GM21381 (cell line): ENCODE measurements around the gene GALNT15.

ENCODE experiments used
- ATAC-seq: cut with Tn5 transposase; IDR thresholded peaks from one replicate; pipeline ENCODE4 v1.9.1; 2021; ENCODE audit warnings: mild to moderate bottlenecking, moderate library complexity; ENCODE audit not compliant: unreplicated experiment

The GALNT15 gene, protein sequence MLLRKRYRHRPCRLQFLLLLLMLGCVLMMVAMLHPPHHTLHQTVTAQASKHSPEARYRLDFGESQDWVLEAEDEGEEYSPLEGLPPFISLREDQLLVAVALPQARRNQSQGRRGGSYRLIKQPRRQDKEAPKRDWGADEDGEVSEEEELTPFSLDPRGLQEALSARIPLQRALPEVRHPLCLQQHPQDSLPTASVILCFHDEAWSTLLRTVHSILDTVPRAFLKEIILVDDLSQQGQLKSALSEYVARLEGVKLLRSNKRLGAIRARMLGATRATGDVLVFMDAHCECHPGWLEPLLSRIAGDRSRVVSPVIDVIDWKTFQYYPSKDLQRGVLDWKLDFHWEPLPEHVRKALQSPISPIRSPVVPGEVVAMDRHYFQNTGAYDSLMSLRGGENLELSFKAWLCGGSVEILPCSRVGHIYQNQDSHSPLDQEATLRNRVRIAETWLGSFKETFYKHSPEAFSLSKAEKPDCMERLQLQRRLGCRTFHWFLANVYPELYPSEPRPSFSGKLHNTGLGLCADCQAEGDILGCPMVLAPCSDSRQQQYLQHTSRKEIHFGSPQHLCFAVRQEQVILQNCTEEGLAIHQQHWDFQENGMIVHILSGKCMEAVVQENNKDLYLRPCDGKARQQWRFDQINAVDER

DNA sequence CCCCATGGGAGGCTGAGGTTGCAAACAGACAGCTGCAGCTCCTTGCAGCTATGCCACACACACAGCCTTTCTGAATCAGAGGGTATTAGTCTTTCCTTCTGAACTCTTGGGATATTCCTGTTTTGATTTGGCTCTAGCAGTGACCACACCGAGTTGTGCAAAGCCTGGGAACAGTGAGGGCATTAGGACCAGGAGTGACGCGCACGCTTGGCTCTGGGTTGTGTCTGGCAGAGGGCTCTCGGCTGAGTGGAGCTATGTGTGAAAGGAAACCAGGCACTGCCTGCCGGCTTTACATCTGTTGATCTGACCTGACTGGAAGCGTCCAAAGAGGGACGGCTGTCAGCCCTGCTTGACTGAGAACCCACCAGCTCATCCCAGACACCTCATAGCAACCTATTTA lies at the start of gene GALNT15:
GALNT15 (plus strand) TSS at position 292 of the 400 bp plus-strand sequence. CDS start 472 bp downstream, outside the sequence.
- no peak for ATAC-seq

DNA sequence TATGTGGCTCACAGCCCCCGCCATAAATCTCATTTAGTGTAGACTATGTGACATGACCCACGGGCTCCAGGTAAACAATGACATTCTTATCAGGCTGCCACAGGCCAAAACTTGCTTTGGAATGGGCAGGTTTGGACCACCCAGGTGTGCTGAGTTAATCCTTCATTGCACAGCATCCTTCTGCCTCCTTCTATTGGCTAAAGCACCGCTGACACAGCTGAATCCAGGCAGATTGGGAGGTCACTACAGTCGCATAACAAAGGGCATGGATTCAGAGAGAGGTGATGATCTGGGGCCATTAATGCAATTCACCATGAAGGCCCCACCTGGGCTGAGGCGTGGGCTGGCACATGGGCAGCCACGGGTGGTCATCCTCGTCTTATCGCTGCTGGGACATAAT lies 47.8 kb upstream of the GALNT15 start:
- ATAC-seq: no peak

DNA sequence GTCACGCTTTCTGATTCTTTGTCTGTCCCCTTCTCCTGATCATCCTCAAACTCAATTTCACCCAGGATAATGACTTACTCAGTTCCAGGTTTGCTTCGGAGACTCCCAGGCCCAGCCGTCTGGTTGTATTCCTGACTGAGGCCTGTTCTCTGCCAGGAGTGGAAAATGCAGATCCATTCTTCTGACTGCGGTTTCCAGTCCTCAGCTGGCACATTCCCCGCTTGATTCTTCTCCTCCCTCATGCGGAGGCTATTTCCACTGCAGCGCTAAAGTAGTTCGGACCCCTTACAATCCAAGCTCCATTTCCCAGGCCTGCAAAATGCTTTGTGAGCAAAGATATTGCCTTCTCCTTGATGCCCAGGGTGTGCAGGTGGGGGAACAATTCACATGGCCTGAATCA lies 47.2 kb upstream of the GALNT15 start:
- ATAC-seq: no peak

DNA sequence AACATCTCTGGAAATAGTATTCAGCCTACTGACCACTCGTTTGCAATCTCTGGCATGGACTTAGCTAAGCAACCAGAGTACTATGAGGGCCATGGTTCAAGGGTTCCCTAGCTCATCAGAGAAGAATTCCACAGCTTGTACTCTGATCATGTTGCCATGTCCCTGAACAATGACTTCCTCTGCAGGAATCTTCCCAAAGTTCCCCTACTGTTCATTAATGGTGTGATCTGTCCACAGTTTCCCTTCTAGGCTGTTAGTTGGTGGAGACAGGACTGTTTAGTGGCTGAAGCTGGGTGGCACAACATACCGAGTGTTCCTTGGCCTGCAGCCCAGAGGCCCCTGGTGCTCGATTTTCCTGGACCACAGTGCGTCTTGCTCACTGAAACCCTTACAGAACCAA lies 44.4 kb upstream of the GALNT15 start:
- no peak for ATAC-seq

DNA sequence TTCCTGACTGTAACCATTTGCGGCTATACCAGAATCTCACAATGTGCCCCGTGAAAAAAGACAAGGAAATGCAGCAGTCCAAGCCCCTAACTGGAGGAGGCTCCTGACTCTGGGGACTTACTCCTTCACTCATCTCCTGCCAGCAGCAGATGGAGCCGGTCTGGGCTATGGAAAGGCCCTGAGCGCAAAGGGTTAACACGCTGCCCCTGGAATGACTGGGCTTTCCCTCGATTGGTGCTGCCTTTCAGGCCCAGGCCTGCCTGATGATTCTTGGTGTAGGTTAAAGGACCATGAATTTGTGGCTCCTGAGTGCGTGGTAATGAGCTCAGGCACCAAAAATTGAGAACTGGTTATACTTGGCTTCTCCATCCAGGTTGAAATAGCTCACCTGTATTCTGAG lies 42.3 kb upstream of the GALNT15 start:
- ATAC-seq: no peak

DNA sequence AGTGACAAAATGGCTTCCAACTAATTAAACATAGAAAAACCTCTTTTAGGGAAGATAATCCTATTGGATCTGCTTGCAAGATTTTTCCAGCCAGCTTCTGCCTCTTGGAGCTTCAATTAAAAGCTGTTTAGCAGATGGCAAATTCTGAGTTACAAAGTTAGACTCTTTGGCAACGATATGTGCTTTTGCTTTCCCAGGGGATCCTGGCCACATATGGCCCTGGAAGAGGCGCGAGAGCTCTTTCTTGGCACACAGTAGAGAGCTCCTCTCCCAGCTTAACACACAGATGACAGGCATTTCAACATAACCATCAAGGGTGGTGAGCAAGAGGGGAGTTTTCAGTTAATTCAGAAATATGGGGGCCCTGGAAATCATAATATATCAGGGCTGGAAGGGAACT lies 41.6 kb upstream of the GALNT15 start:
- no peak for ATAC-seq

DNA sequence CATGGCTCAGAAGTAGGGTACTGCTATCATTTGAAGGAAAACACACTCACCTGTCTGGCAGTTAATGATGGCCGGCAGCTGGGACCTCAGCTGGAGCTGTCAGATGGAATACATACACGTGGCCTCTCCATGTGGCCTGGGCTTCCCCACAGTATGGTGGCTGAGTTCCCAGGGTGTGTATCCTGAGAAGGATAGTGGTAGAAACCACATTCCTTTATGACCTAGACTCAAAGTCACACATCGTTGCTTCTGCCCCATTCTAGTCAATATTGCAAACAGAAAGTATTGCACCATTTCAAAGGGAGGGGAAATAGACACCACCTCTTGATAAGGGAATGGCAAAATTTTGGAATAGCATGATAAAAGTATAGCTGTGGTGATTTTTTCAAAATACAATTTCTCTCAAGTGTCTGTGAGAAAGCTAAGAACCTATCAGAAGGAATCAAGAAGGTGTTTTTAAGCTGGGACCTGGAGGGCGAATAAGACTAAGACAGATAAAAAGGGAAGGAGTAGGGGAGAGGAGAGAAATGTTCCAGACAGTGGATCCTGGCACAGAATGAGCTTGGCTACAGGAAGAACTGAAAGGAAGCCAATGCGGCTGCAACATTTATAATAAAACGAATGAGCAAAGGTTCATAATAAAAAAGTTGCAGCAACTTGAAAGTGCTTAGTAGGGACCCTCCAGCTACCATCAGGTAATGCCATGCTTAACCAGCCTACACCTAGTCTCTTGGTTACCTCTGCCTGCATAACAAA lies 40.1 kb upstream of the GALNT15 start:
- ATAC-seq: no peak

DNA sequence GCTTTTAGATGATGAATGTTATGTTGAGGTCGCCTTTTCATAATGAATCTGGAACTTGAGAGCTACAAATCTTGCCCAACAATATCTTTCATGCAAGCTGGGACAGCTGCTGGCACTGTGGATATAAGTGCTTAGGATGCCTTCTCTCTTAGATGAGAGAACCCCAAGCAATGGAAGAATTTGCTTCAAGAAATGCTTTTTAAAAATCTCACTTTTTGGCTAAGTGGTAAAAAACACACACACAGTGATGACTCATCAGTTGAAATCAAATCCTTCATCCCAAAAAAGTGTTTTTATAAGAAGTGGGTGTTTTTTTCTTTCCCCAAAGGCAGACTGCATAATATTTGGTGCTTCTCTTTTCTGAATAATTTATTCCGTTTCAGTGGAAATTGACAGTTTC lies 38.4 kb upstream of the GALNT15 start:
- no peak for ATAC-seq

DNA sequence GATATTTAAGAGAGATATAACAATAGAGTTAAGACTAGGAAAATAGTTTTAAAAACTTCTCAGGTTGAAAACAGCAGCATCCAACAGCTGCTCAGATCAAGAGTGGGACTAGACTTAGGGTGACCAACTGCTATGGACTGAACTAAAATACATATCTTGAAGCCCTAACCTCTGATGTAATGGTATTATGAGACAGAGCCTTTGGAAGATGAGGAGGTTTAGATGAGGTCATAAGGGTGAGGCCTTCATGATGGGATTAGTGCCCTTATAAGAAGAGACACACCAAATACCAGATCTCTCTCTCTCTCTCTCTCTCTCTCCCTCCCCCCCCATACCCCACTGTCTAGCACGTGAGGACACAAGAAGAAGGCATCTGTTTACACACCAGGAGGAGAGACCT lies 37.4 kb upstream of the GALNT15 start:
- no peak for ATAC-seq

DNA sequence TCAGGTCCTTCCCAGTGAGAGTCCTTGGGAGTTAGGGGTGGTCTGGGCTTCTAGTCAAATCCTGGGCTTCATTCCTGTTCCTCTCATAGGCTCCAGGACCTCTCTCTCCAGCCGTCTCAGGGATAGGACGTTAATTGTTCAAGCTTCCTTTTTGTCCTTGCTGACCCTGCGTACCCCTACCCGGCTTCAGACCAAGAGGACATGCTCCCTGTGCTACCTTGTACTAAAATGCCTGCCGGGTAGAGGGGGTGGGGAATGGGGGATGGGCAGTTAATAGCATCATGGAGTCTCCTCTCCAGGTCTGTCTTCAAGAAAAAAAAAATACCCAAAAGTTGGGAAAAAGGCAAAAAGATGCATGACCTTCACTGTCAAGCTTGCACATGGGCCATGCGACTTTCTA lies 36.5 kb upstream of the GALNT15 start:
- ATAC-seq: no peak

DNA sequence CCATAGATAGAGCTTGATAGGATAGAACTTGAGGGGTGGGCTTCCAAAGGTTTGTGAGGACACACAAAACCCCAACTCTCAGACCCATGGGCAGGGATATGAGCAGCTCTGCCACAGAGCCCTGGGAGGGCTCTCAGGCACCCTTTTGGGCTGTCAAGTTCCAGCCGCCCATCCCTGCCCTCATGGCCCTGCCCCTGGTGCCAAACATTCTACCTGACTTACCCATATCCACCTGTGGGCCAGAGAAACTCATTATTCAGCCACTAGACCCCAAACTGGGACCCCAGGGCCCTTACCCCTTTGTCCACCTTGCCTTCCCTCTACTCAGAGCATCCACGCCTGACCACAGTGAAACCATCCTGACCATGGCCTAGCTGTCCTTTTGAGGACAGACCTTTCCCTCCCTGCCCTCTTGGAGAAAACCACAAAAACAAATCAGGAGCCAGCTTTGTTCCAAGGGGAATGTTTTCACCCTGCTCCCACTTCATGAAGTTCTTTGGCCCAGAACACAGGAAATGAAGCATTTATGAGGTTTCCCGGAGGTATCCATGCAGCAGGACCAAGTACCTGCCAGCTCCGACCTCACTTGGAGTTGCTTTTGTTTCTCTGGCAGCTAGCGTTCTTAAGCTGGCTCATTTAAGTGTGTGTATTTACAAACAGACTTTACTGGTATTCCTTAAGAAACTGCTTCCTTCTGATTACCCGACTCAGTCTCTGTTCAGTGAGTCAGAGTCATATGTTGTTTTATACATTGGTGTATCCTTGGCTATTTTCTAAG lies 34.2 kb upstream of the GALNT15 start:
- ATAC-seq: no peak

DNA sequence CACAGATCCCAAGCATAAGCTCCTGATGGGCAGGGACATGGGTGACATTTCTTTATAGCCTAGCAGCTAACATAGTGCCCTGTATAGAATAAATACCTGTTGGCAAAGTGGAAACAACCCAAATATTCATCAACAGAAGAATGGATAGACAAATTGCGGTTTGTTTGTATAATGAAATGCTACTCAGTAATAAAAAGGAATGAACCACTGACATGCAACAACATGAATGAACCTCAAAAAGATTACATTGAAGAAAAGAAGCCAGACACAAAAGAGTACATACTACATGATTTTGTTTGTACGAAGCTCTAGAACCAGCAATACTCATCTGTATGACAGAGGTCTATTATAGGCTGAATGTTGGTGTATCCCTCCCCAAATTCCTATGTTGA lies 33.6 kb upstream of the GALNT15 start:
- ATAC-seq: no peak

DNA sequence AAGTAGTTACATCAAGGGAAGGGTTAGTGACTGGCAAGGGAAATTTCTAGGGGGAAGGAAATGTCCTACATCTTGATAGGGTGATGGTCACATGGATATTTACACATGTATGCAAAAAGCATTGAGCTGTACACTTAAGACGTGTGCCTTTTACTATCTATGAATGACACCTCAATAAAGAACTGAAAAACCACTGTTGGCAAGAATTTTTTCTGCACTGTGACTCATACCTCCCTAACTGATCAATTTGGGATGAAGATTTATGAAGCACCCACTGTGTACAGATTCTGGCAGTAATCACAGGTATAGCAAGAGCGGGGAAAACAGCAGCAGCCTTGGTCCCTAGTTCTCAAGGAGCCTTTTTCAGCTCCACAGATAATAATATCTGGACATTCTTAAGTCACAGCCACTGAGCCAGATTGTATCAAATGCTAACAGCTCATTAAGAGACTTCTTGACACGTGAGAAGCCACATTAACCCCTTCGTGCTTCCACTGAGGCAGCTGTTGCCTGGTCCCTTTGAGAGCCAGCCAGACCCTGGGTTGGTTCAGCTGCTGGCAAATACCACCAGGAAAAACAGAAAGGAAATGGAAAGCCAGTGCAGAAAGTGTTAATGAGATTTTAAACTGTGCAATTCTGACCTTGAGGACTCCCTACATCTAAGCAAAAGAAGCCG lies 32.0 kb upstream of the GALNT15 start:
- no peak for ATAC-seq

DNA sequence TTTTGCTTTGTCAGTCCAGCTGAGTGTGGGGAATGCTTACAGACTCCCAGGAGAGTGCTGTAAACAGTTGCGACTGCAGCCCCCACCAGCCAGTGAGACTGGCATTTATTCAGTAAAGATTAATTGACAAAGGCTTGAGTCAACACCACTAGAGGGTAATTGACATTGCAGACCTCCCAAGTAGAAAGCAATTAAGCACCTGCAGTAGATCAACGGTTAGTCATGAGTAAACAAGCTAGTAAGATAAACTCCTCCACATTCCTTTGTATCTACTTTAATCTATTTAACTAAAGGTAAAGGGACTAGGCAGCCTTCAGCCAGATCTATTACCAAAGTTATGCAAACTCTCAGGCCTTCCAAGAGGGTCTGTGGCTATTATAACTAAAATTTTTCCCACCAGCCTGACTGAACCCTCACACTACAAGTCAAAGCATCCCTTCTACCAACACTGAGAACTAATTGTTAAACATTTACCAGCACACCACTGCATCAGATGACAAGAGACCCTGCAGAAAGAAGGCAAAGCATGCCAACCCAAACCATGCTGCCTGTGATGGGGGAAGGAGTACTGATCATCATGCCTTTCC lies 30.5 kb upstream of the GALNT15 start:
- ATAC-seq: no peak

DNA sequence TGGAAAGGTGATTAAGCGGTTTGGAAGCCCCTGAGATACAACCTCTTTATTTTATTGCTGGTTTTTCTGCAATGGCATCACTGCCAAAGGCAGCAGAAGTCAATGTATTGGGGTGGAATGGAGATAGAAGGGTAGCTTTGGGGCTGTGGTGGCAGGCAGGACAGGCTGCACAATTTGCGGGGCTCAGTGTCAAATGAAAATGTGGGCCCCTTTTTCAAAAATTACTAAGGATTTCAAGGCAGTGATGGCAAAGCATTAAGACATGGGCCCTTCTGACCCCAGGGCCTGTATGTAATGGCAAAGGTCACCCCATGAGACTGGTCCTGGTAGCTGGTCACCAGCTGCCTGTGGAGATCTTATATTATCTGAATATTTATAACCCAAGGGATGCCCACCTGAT lies 29.3 kb upstream of the GALNT15 start:
- ATAC-seq: no peak

DNA sequence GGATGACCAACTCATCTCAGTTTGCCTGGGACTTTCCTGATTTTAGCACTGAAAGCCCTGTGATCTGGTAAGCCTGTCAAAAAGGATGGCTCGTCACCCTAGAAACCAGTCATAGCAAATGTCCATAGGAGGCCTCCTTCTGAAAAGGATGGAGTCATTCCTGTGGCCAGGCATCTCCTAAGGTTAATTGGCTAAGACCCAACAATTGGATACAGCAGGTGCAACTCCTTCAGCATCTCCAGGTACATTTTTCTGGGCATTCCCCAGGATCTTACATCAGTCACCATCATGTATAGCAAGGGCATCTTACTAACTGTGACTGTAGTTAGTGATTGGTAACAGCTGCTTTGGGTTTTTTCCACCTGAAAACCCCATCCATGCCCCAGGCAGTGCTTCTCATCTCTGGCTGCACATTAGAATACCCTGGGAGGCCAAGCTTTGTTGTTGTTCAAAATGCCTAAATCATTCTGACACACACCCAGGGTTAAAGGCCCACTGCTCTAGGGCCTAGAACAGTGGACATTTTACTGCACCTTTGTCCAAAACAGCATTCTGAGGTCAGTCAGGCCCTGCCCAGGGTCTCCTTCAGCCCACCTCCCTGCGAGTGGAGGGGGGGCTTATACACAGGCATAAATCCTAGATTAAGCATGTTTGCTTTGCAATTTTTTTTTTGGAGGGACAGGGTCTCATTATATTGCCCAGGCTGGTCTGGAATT lies 28.3 kb upstream of the GALNT15 start:
- peak; percentile 52 for ATAC-seq

DNA sequence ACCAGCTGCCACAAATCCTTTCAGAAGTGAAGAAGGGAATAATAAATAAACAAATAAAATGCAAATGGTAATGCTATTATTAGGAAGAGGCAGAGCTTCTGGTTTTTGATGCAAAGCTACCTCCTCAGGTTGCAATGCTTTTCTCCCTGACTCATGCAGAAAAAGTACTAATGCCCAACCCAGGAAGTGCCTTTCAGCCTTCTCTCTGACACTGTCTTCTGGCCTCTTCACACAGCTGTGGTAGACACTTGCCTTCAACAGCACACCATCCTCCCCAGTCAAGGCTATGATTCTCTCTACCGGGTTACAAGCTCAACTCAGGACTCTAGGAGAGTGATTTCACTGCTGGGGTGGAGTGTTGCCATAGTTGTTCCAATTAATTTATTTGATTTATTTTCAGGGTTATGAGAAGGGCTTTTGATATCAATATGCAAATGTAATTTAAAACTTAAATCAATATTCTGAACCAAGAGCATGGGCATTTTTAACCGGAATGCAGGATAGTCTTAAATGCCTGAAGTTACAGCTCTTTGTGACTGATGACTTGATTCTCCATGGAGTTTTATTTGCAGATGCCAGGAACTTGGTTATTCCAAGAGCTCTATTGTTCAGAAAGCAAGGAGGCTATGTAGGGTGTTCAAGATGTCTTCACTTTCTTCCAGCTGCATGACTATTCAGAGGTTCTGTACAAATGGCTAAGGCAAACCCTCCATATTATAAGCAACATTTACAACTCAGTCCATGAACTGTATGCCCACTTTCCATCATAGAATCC lies 27.1 kb upstream of the GALNT15 start:
- ATAC-seq: no peak

DNA sequence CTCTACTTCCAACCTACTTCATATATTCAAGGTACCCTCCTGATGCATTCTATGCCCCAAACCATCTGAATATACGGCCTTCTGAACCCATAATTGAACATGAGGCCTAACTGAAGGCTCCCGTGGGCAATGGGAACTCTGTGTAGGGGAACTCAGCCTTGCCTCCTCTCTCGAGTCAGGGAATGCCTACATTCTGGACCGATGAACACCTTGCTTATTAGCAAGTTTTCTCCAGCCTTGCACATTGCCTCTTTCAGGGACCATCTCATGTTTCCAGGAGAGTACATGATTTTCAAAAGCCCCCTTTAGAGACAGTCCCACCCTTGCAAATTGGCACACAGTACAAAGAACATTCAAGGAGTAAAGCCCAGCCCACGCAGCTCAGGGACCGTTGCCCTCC lies 26.3 kb upstream of the GALNT15 start:
- ATAC-seq: no peak

DNA sequence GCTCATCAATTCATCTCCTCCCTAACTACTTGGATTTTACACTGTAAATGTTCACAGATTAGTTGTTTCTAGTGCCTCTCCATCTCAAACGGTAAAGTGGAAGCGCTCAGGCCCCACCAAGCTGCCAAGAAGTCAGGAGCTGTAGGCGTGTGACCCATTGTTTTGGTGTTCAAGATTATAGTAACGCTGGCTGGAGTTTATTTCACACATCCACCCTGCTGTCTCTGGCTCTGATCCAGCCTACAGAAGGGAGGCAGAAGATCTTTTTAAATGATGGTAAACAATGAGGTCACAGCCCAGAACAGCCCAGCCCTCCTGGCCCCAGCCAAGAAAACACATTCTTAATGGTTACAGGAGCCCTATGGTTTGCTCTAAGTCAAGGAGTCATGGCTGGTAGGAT lies 25.7 kb upstream of the GALNT15 start:
- no peak for ATAC-seq
